Pancreas (tissue), 10 donors: ENCODE measurements around the gene CSF3R. TPM values are rescaled to one million over a fixed set of nuclear protein-coding genes. Genes with fewer than 3 reads are reported as not detected.

Source experiments
- ATAC-seq, 4 donors: fragments of 200-7000 bp; cut with Tn5 transposase; one replicate each; pipeline versions ENCODE4 v1.8.0 to v1.9.1; 2020; ENCODE audit warnings: mild to moderate bottlenecking in 4 of 4, moderate library complexity in 4 of 4
- DNase-seq, 6 donors: peaks; one replicate each; pipeline ENCODE4 v3.0.0-alpha.2; 2020
- FAIRE-seq: peaks from 2 replicates; lab custom pipeline; 2012; peaks lifted over from hg19 to GRCh38; lab: Jason Lieb, UNC
- H3K27ac ChIP-seq, 4 donors: fragments of 200-600 bp; sonication (generic); 1 replicate in 3 of 4; 2 replicates in 1 of 4; pipeline versions ENCODE4 v1.5.0 to v1.8.0; 2020
- H3K27me3 ChIP-seq, 4 donors: fragments of 200-600 bp; one replicate each; pipeline ENCODE4 v1.8.0; 2021
- H3K36me3 ChIP-seq, 3 donors: fragments of 200-600 bp; sonication (generic) in 1 of 3; one replicate each; pipeline versions ENCODE4 v1.5.0 to v1.8.0; 2020 to 2021
- H3K4me1 ChIP-seq, 3 donors: fragments of 200-600 bp; one replicate each; pipeline ENCODE4 v1.8.0; 2021
- H3K4me3 ChIP-seq, 4 donors: fragments of 200-600 bp; sonication (generic) in 2 of 4; one replicate each; pipeline versions ENCODE4 v1.5.0 to v1.8.0; 2020 to 2021
- H3K9me3 ChIP-seq, 4 donors: fragments of 200-600 bp; one replicate each; pipeline ENCODE4 v1.8.0; 2021
- WGBS, 2 donors: extraction: QIAGEN DNeasy Blood & Tissue Kit; methylation state at CpG; one replicate each; pipeline ENCODE4 v1.1.7; 2013; 5-methylcytosine and 5-hydroxymethylcytosine counted together
- intact Hi-C, 3 donors: fragments of 100-400 bp; cut with DNase I; formaldehyde crosslinking; loops; one replicate each; pipeline versions ENCODE4 v1.11.1 to v1.14.2; 2022
- polyA plus RNA-seq, 2 donors: library from polyadenylated mRNA; stranded (reverse); fragments of 200-250 nt; gene quantifications; one replicate each; pipeline ENCODE4 v1.2.3, GENCODE V29; 2013
- total RNA-seq, 6 donors: library from RNA; stranded (reverse); fragmentation: NEBNext Ultra II Directional in 4 of 6; extraction: Animal tissue kit (Norgen Biotek cat#: 25700) in 4 of 6; gene quantifications; one replicate each; pipeline versions ENCODE4 v1.2.1 to v1.2.4, GENCODE V29; 2021 to 2023
- TF ChIP-seq, protein P1 (sequence below), 4 donors: fragments of 200-600 bp; sonication (generic) in 3 of 4; IDR thresholded peaks; one replicate each; pipeline versions ENCODE4 v1.5.0 to v1.8.0; 2021; ENCODE audit warnings: antibody characterized with exemption in 4 of 4
- donor health status: healthy with polysubstance abuse.
- donor health status: DM: no; HTN: no; CAD: no; lungs with moderate emphysema.
- donor health status: DM: no; HTN: no; CAD: no.
- donor health status: control.
- donor health status: control.
- donor health status: Bipolar disorder and iron deficiency.
- donor health status: DM: yes; HTN: yes; CAD: no.
- donor health status: DM: no; HTN: no; CAD: no.
- donor health status: DM: no; HTN: no; CAD: no.
- donor health status: DM: yes; HTN: yes; CAD: no.

The CSF3R gene
- total and polyA plus RNA-seq, 8 donors: 0.47 to 13.4 (median 2.7) TPM

DNA sequence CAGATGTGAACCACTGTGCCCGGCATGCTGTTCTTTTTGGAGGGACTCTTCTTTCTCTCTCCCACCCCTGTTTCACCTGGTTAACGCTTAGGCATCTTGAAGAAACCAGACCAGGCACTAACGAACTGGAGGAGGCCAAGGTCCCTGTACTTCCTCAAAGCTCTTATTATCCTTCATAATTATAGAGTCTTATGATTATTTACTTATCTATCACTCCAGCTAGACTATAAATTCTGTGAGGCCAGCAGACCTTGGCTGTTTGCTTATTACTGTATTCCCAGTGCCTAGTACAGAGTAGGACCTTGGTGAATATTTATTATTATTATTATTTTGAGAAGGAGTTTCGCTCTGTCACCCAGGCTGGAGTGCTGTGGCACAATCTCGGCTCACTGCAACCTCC, 5.8 kb downstream of the CSF3R start:
- intact Hi-C loops: no loop called here
- DNase-seq (no peak), ATAC-seq (no peak), FAIRE-seq (no peak)
- Histone ChIP-seq H3K9me3 (no peaks in the 10 kb centered on the region), H3K4me3 (no peak overlapping the region), H3K36me3 (no peaks in the 10 kb centered on the region), H3K27ac (no peak overlapping the region), H3K4me1 (no peaks in the 10 kb centered on the region), H3K27me3 (no peaks in the 10 kb centered on the region)
- WGBS, 2 donors: 72 to 77% methylated on average over 5 of the region's 5 CpGs
- TF ChIP-seq, protein P1, sequence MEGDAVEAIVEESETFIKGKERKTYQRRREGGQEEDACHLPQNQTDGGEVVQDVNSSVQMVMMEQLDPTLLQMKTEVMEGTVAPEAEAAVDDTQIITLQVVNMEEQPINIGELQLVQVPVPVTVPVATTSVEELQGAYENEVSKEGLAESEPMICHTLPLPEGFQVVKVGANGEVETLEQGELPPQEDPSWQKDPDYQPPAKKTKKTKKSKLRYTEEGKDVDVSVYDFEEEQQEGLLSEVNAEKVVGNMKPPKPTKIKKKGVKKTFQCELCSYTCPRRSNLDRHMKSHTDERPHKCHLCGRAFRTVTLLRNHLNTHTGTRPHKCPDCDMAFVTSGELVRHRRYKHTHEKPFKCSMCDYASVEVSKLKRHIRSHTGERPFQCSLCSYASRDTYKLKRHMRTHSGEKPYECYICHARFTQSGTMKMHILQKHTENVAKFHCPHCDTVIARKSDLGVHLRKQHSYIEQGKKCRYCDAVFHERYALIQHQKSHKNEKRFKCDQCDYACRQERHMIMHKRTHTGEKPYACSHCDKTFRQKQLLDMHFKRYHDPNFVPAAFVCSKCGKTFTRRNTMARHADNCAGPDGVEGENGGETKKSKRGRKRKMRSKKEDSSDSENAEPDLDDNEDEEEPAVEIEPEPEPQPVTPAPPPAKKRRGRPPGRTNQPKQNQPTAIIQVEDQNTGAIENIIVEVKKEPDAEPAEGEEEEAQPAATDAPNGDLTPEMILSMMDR (IDR thresholded peaks at IDR 0.05): no peak

DNA sequence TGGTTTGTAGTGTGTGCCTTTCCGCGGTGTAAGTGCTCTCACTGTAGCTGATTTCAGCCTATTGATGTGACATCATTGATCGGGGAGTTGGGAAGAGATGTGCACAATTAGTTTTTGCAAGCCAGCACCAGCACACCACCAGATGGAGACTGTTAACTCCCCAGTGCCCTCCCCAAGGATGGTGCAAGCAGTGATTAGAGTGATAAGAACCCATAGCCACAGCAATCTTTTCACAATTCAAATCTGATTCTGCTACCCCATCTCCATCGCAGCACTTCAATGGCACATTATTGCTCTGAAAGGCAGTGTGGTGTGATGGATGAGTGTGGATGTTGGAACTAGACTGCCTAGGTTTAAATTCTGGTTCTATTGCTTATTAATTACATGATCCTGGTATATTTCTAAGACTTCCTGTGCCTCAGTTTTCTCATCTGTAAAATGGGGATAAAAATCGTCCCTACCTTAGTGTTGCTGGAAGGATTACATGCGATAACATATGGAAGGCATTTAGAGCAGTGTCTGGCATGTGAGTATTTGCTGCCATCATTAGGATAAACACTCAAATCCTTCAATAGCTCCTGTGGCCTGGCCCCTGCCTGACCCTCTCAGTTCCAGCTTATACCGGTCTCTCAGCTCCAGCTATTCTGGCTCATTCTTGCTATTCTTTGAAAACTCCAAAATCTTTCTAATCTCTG, 6.7 kb downstream of the CSF3R start:
- Histone ChIP-seq H3K4me3 (no peak overlapping the region), H3K4me1 (no peaks in the 10 kb centered on the region), H3K36me3 (no peaks in the 10 kb centered on the region), H3K27me3 (no peaks in the 10 kb centered on the region), H3K27ac (no peak overlapping the region), H3K9me3 (no peaks in the 10 kb centered on the region)
- WGBS, 2 donors: 70 to 82% methylated on average over 7 of the region's 7 CpGs
- FAIRE-seq (no peak), ATAC-seq (no peak), DNase-seq (no peak)
- intact Hi-C loops: no loop called here
- TF ChIP-seq, protein P1 (IDR thresholded peaks at IDR 0.05): no peak

DNA sequence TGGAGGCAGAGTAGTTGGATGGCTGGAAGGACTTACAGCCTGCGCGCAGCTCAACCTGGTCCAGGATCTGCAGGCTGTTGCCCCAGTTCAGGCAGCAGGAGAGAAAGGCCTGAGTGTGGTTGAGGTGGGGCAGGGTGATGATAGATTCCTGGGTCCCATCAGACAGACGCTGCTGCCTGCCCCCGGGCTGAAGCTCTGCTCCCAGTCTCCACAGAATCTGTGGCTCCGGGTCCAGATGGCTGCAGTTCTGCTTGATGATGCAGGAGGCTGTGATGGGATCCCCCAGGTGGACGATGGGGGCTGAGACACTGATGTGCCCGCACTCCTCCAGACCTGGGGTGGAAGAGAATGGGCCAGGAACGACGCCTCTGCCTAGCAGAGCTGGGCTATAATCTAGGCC, 7.4 kb downstream of the CSF3R start:
- no peak overlapping the region for H3K27ac ChIP-seq
- no peaks in the 10 kb centered on the region for H3K36me3 ChIP-seq
- H3K4me1 ChIP-seq: no peaks in the 10 kb centered on the region
- FAIRE-seq (no peak), ATAC-seq (no peak), DNase-seq (no peak)
- WGBS, 2 donors: 64 to 67% methylated on average over 9 of the region's 9 CpGs
- H3K9me3 ChIP-seq: no peaks in the 10 kb centered on the region
- H3K4me3 ChIP-seq: no peak overlapping the region
- intact Hi-C loops: no loop called here
- H3K27me3 ChIP-seq: no peaks in the 10 kb centered on the region
- TF ChIP-seq, protein P1 (IDR thresholded peaks at IDR 0.05): no peak

DNA sequence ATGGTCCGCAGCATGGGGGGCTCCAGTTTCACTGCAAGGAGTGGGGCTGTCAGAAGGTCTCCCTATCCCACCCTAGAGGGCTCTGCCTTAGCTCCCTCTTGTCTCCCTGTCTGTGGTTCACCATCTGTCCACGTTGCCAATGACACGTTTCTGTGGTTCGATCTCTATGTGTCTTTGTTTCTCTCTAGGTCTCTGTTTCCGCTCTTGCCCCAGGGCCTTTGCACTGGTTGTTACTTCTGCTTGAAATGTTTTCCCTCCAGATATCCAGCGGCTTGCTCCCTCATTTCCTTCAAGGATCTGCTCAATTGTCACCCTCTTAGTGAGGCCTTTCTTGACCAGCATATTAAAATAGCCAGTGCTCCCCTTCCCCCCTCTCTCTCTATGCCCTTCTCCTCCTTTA, 10.1 kb downstream of the CSF3R start:
- no peak for FAIRE-seq
- TF ChIP-seq, protein P1 (IDR thresholded peaks at IDR 0.05): no peak
- Histone ChIP-seq H3K4me1 (no peaks in the 10 kb centered on the region), H3K27me3 (no peaks in the 10 kb centered on the region), H3K9me3 (no peaks in the 10 kb centered on the region), H3K36me3 (no peaks in the 10 kb centered on the region), H3K4me3 (no peak overlapping the region), H3K27ac (no peak overlapping the region)
- no peak for DNase-seq
- 75 to 88% methylated on average over 6 of the region's 6 CpGs for WGBS, 2 donors
- intact Hi-C loops: no loop called here
- no peak for ATAC-seq

DNA sequence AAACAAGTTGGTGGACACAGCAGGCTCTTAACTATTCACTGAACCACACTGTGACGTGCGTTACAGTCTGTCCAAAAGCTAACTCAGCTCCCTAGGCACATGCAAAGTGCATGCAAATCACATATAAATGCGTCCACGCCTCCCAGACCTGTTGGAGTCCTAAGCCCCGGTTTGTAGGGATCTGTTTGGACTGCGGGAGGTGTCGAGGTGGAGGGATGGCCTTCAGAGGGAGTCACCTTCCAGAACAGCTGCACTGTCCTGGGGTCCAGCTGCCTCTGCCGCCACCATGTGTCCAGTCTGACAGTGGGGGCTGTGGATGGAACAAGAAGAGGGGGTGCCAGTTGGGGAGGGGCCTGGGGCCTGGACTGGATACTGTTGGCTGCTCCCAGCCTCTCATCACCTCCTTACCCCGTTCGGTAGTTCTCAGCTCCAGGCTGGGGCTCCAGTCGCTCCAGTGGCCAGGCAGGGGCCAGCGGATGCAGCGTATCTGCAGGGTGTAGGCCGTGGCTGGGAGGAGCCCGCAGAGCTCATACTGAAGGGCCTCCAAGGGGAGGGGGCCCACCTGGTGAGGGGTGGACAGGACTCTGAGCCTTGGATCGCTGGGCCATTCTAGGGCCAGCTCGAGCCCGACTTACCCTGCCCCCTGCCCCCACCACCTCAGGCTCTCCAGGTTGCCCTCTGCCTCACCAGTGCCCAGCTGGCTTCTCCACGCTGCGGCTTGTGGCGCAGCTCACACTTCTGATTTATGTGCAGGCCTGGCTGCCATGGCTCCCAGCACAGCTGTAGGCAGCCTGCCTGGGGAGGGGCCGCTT, 10.7 kb downstream of the CSF3R start:
- FAIRE-seq (no peak), ATAC-seq (no peak), DNase-seq (peak in 1 of 6 donors; percentile 50)
- TF ChIP-seq, protein P1 (IDR thresholded peaks at IDR 0.05): no peak
- Histone ChIP-seq H3K27me3 (no peaks in the 10 kb centered on the region), H3K4me1 (no peaks in the 10 kb centered on the region), H3K4me3 (no peak overlapping the region), H3K27ac (no peak overlapping the region), H3K36me3 (no peaks in the 10 kb centered on the region), H3K9me3 (no peaks in the 10 kb centered on the region)
- 75 to 76% methylated on average over 22 of the region's 22 CpGs for WGBS, 2 donors
- intact Hi-C loops: no loop called here
